H9 (cell line): ENCODE results near the gene TUBB1. TPM values are rescaled to one million over a fixed set of nuclear protein-coding genes. Genes with fewer than 3 reads are reported as not detected.

Experiments used
- DNase-seq: peaks from one replicate; pipeline ENCODE4 v3.0.0-alpha.2; 2017
- H2AFZ ChIP-seq: one replicate; pipeline ENCODE4 v1.6.1; 2013; ENCODE audit warnings: mild to moderate bottlenecking, low read length, control low read depth, moderate library complexity
- H2AK5ac ChIP-seq: 2 replicates; pipeline ENCODE4 v1.6.1; 2013; ENCODE audit warnings: low read length, control low read depth, mixed read lengths; ENCODE audit not compliant: insufficient read length
- H2BK120ac ChIP-seq: one replicate; pipeline ENCODE4 v1.6.1; 2013; ENCODE audit warnings: low read depth, mild to moderate bottlenecking, low read length, control low read depth, inconsistent platforms; ENCODE audit not compliant: poor library complexity, severe bottlenecking
- H2BK12ac ChIP-seq: 2 replicates; pipeline ENCODE4 v1.6.1; 2013; ENCODE audit warnings: low read length, control low read depth, mixed read lengths, low read depth; ENCODE audit not compliant: insufficient read length
- H2BK15ac ChIP-seq: 2 replicates; pipeline ENCODE4 v1.6.1; 2013; ENCODE audit warnings: low read depth, low read length, control low read depth
- H2BK20ac ChIP-seq: one replicate; pipeline ENCODE4 v1.6.1; 2013; ENCODE audit warnings: low read depth, mild to moderate bottlenecking, low read length, control low read depth, inconsistent platforms; ENCODE audit not compliant: poor library complexity, severe bottlenecking
- H2BK5ac ChIP-seq: 2 replicates; pipeline ENCODE4 v1.6.1; 2013; ENCODE audit warnings: low read length, control low read depth, mixed read lengths; ENCODE audit not compliant: insufficient read length
- H3K14ac ChIP-seq: 2 replicates; pipeline ENCODE4 v1.6.1; 2013; ENCODE audit warnings: low read length, control low read depth; ENCODE audit not compliant: insufficient read depth
- H3K18ac ChIP-seq: 2 replicates; pipeline ENCODE4 v1.6.1; 2013; ENCODE audit warnings: low read depth, mild to moderate bottlenecking, mixed read lengths, low read length, control low read depth; ENCODE audit not compliant: insufficient read length
- H3K23ac ChIP-seq: 2 replicates; pipeline ENCODE4 v1.6.1; 2013; ENCODE audit warnings: low read length, control low read depth, mixed read lengths, low read depth; ENCODE audit not compliant: insufficient read length
- H3K23me2 ChIP-seq: 2 replicates; pipeline ENCODE4 v1.6.1; 2013; ENCODE audit warnings: low read depth, mild to moderate bottlenecking, mixed read lengths, low read length, control low read depth; ENCODE audit not compliant: insufficient read length, poor library complexity, severe bottlenecking
- H3K27ac ChIP-seq: 2 replicates; pipeline ENCODE4 v1.5.1; 2013; ENCODE audit warnings: low read length, control low read depth, mixed read lengths, low read depth; ENCODE audit not compliant: insufficient read length
- H3K27me3 ChIP-seq: 2 replicates; pipeline ENCODE4 v1.6.1; 2013; ENCODE audit warnings: low read length, control low read depth, inconsistent platforms; ENCODE audit not compliant: insufficient read depth
- H3K4ac ChIP-seq: 2 replicates; pipeline ENCODE4 v1.6.1; 2013; ENCODE audit warnings: low read depth, mild to moderate bottlenecking, control low read depth, inconsistent platforms, low read length, moderate library complexity
- H3K4me1 ChIP-seq: 2 replicates; pipeline ENCODE4 v1.6.1; 2013; ENCODE audit warnings: low read length, control low read depth, inconsistent platforms; ENCODE audit not compliant: insufficient read depth
- H3K4me2 ChIP-seq: 2 replicates; pipeline ENCODE4 v1.6.1; 2013; ENCODE audit warnings: low read length, control low read depth, mixed read lengths; ENCODE audit not compliant: insufficient read length, insufficient read depth
- H3K56ac ChIP-seq: 2 replicates; pipeline ENCODE4 v1.6.1; 2013; ENCODE audit warnings: low read depth, mild to moderate bottlenecking, mixed read lengths, low read length, control low read depth; ENCODE audit not compliant: insufficient read length
- H3K79me1 ChIP-seq: 2 replicates; pipeline ENCODE4 v1.6.1; 2013; ENCODE audit warnings: low read depth, mild to moderate bottlenecking, moderate library complexity, low read length, control low read depth, inconsistent platforms; ENCODE audit not compliant: insufficient read depth, poor library complexity, severe bottlenecking
- H3K79me2 ChIP-seq: 2 replicates; pipeline ENCODE4 v1.6.1; 2013; ENCODE audit warnings: low read length, control low read depth, inconsistent platforms; ENCODE audit not compliant: insufficient read depth
- H3K9ac ChIP-seq: 2 replicates; pipeline ENCODE4 v1.6.1; 2013; ENCODE audit warnings: low read length, control low read depth, mixed read lengths; ENCODE audit not compliant: insufficient read length; ENCODE audit errors: extremely low read depth
- H3K9me3 ChIP-seq: one replicate; pipeline ENCODE4 v1.6.1; 2013; ENCODE audit warnings: low read depth, low read length, inconsistent platforms; ENCODE audit not compliant: control insufficient read depth
- H3T11ph ChIP-seq: one replicate; pipeline ENCODE4 v1.6.1; 2013; ENCODE audit warnings: mild to moderate bottlenecking, low read length, control low read depth, inconsistent platforms
- H4K20me1 ChIP-seq: one replicate; pipeline ENCODE4 v1.6.1; 2013; ENCODE audit not compliant: control insufficient read depth, insufficient read length, insufficient read depth
- H4K5ac ChIP-seq: 2 replicates; pipeline ENCODE4 v1.6.1; 2013; ENCODE audit warnings: low read depth, mild to moderate bottlenecking, mixed read lengths, low read length, control low read depth; ENCODE audit not compliant: insufficient read length
- H4K8ac ChIP-seq: replicated peaks from 2 replicates; pipeline ENCODE4 v1.6.1; 2013; ENCODE audit warnings: low read length, control low read depth, mixed read lengths, low read depth; ENCODE audit not compliant: insufficient read length
- H4K91ac ChIP-seq: 2 replicates; pipeline ENCODE4 v1.6.1; 2013; ENCODE audit warnings: low read depth, mild to moderate bottlenecking, moderate library complexity, mixed read lengths, low read length, control low read depth; ENCODE audit not compliant: insufficient read length
- H3K27ac Mint-ChIP-seq, 3 experiments: 2 replicates in 2 of 3; 3 replicates in 1 of 3; pipeline ENCODE4 v1.8.0; 2020 to 2021; ENCODE audit warnings: mixed read lengths in 3 of 3, mild to moderate bottlenecking in 1 of 3, moderate library complexity in 1 of 3
- H3K27me3 Mint-ChIP-seq: 2 replicates; pipeline ENCODE4 v1.8.0; 2021; ENCODE audit warnings: low read depth, mild to moderate bottlenecking, moderate library complexity, mixed read lengths
- H3K36me3 Mint-ChIP-seq, 3 experiments: 2 replicates in 2 of 3; 3 replicates in 1 of 3; pipeline ENCODE4 v1.8.0; 2020 to 2021; ENCODE audit warnings: low read depth in 3 of 3, mixed read lengths in 3 of 3; ENCODE audit not compliant: insufficient read depth in 1 of 3
- H3K4me1 Mint-ChIP-seq, 2 experiments: 2 replicates each; pipeline ENCODE4 v1.8.0; 2020; ENCODE audit warnings: mixed read lengths in 2 of 2
- H3K4me3 Mint-ChIP-seq, 2 experiments: 2 replicates in 1 of 2; 3 replicates in 1 of 2; pipeline ENCODE4 v1.8.0; 2020 to 2021; ENCODE audit warnings: mild to moderate bottlenecking in 2 of 2, mixed read lengths in 2 of 2, moderate library complexity in 1 of 2
- H3K9me3 Mint-ChIP-seq, 2 experiments: 2 replicates in 1 of 2; 3 replicates in 1 of 2; pipeline ENCODE4 v1.8.0; 2020; ENCODE audit warnings: mild to moderate bottlenecking in 2 of 2, mixed read lengths in 2 of 2, moderate library complexity in 1 of 2
- CTCF ChIP-seq: fragments of 200-600 bp; sonication (generic); conservative IDR thresholded peaks from 3 replicates; pipeline ENCODE4 v1.8.0; 2021; ENCODE audit warnings: antibody characterized with exemption, mild to moderate bottlenecking
- WGBS: extraction: QIAGEN DNeasy Blood & Tissue Kit; methylation state at CpG from one replicate; pipeline ENCODE4 v1.1.7; 2013; ENCODE audit warnings: missing lambda C conversion rate, low lambda C conversion rate, mixed read lengths; ENCODE audit not compliant: insufficient read length; ENCODE audit errors: extremely low coverage; 5-methylcytosine and 5-hydroxymethylcytosine counted together
- total RNA-seq: library from RNA; stranded (reverse); gene quantifications from 2 replicates; pipeline ENCODE4 v1.2.1, GENCODE V29; 2021

TUBB1 gene
- total RNA-seq, 1 experiment from 2014 or later = not detected

- H3K4me3 Mint-ChIP-seq = no peak overlapping the region; a peak in 1 of 5 replicates
- DNase-seq = no peak
- peaks cover 4% of the 10 kb centered on the region in 2 experiments for H3K4me1 Mint-ChIP-seq
- no peak overlapping the region for H3T11ph ChIP-seq
- H2AK5ac ChIP-seq = no peak overlapping the region
- no peak overlapping the region for H3K56ac ChIP-seq
- no peak overlapping the region for H3K18ac ChIP-seq
- H2BK120ac ChIP-seq = no peak overlapping the region
- no peak overlapping the region for H3K4ac ChIP-seq
- no peaks in the 10 kb centered on the region; the same call in 1 of the 2 replicates for H3K4me1 ChIP-seq
- H3K14ac ChIP-seq = no peak overlapping the region
- H3K9me3 ChIP-seq = no peaks in the 10 kb centered on the region
- no peaks in the 10 kb centered on the region for H3K27me3 Mint-ChIP-seq
- no peak overlapping the region for H3K9ac ChIP-seq
- H3K9me3 Mint-ChIP-seq = no peaks in the 10 kb centered on the region
- no peak overlapping the region for H2BK20ac ChIP-seq
- no peak overlapping the region for H3K27ac ChIP-seq
- no peaks in the 10 kb centered on the region for H3K27me3 ChIP-seq
- no peak for TF ChIP-seq CTCF
- H4K8ac ChIP-seq = no peak overlapping the region
- H3K79me1 ChIP-seq = peaks cover 4% of the 10 kb centered on the region
- WGBS = no CpG with 5 or more reads among the region's 10 CpGs
- no peak overlapping the region for H3K27ac Mint-ChIP-seq
- H3K79me2 ChIP-seq = no peaks in the 10 kb centered on the region
- H2BK12ac ChIP-seq = no peak overlapping the region
- H4K20me1 ChIP-seq = no peaks in the 10 kb centered on the region
- H4K5ac ChIP-seq = no peak overlapping the region
- H3K36me3 Mint-ChIP-seq = peaks cover 44 to 83% (median 79%) of the 10 kb centered on the region in 3 experiments
- H3K23me2 ChIP-seq = no peaks in the 10 kb centered on the region
- H3K23ac ChIP-seq = no peak overlapping the region
- H4K91ac ChIP-seq = no peak overlapping the region
- H2BK5ac ChIP-seq = no peak overlapping the region
- no peak overlapping the region for H2BK15ac ChIP-seq
- no peak overlapping the region for H3K4me2 ChIP-seq
- H2AFZ ChIP-seq = no peak overlapping the region
Measured at GRCh38 chr20:58989196-58989595, 30.0 kb upstream of the TUBB1 start.
